HUES64 (cell line): ENCODE measurements around the gene SUMF2.
"Not testable (repeated sequence)": the region's sequence is repeated elsewhere in the genome, so short reads cannot be mapped to it uniquely, and the experiment has no call there.

Source experiments
- H3K27ac ChIP-seq: 2 replicates; pipeline ENCODE4 v1.7.0; 2013; ENCODE audit warnings: low read depth, low read length, inconsistent platforms
- H3K27me3 ChIP-seq: 2 replicates; pipeline ENCODE4 v1.6.1; 2013; ENCODE audit warnings: mild to moderate bottlenecking, low read length; ENCODE audit not compliant: insufficient read depth
- H3K36me3 ChIP-seq: 2 replicates; pipeline ENCODE4 v1.6.1; 2013; ENCODE audit warnings: mild to moderate bottlenecking, low read length; ENCODE audit not compliant: insufficient read depth
- H3K4me1 ChIP-seq: 2 replicates; pipeline ENCODE4 v1.6.1; 2013; ENCODE audit warnings: mild to moderate bottlenecking, low read length, moderate library complexity; ENCODE audit not compliant: insufficient read depth
- H3K4me3 ChIP-seq: 2 replicates; pipeline ENCODE4 v1.5.1; 2013; ENCODE audit warnings: mild to moderate bottlenecking, low read length, moderate library complexity
- H3K9ac ChIP-seq: 2 replicates; pipeline ENCODE4 v1.6.1; 2013; ENCODE audit warnings: mild to moderate bottlenecking, low read depth, low read length
- H3K9me3 ChIP-seq: 2 replicates; pipeline ENCODE4 v1.6.1; 2013; ENCODE audit warnings: low read depth, low read length; ENCODE audit not compliant: insufficient read depth
- WGBS: fragments of 150-250, 120-280 bp; methylation state at CpG from one replicate; pipeline ENCODE4 v1.1.7; 2013; ENCODE audit warnings: missing lambda C conversion rate; 5-methylcytosine and 5-hydroxymethylcytosine counted together

SUMF2 gene

GRCh38 chr7:56112244-56112643, 48.2 kb downstream of the SUMF2 start:
- peaks cover 46% of the 10 kb centered on the region for H3K9me3 ChIP-seq

GRCh38 chr7:56115852-56116538, 51.9 kb downstream of the SUMF2 start, which contains the start of gene NUPR2:
TSS of gene NUPR2 (minus strand) at chr7:56116417. CDS start at chr7:56116314, 103 bp downstream.
- Histone ChIP-seq H3K9me3 (peaks cover 68% of the 10 kb centered on the region), H3K36me3 (no peaks in the 10 kb centered on the region), H3K27ac (no peak within 1 kb of the TSS), H3K27me3 (no peaks in the 10 kb centered on the region), H3K4me3 (no peak within 1 kb of the TSS), H3K9ac (no peak within 1 kb of the TSS), H3K4me1 (no peaks in the 10 kb centered on the region)
- 94% methylated on average over 65 of the region's 65 CpGs for WGBS

More at GRCh38 chr7:56112244-56112643, 48.2 kb downstream of the SUMF2 start:
- H3K4me1 ChIP-seq, H3K27me3 ChIP-seq, H3K4me3 ChIP-seq, H3K36me3 ChIP-seq, H3K27ac ChIP-seq, H3K9ac ChIP-seq: not testable (repeated sequence)
- WGBS = 94% methylated on average over 3 of the region's 3 CpGs

DNA sequence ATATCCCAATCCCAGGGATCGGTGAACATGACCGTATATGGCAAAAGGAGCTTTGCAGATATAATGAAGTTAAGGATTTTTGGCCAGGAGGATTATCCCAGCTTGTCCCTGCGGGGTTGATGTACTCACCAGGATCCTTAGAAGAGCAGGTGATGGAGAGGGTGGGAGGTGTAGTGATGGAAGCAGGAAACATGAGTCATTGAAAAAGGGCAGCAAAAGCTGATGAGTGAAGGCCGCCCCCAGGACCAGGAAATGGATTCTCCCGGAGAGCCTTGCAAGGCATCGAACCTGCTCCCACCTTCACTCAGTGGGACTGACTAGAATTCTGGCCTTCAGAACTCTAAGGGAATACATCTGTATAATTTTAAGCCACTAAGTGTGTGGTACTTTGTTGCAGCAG, 57.4 kb downstream of the SUMF2 start:
- Histone ChIP-seq H3K27me3 (no peaks in the 10 kb centered on the region), H3K27ac (no peak overlapping the region), H3K9me3 (peaks cover 81% of the 10 kb centered on the region), H3K9ac (no peak overlapping the region), H3K4me1 (no peaks in the 10 kb centered on the region), H3K36me3 (no peaks in the 10 kb centered on the region), H3K4me3 (no peak overlapping the region)
- 85% methylated on average over 6 of the region's 6 CpGs for WGBS

GRCh38 chr7:56124981-56125380, 60.9 kb downstream of the SUMF2 start:
- Histone ChIP-seq H3K4me1 (no peaks in the 10 kb centered on the region), H3K4me3 (no peak overlapping the region), H3K27ac (no peak overlapping the region), H3K9me3 (peaks cover 77% of the 10 kb centered on the region), H3K27me3 (no peaks in the 10 kb centered on the region), H3K36me3 (no peaks in the 10 kb centered on the region), H3K9ac (no peak overlapping the region)
- 58% methylated on average over 6 of the region's 6 CpGs for WGBS

DNA sequence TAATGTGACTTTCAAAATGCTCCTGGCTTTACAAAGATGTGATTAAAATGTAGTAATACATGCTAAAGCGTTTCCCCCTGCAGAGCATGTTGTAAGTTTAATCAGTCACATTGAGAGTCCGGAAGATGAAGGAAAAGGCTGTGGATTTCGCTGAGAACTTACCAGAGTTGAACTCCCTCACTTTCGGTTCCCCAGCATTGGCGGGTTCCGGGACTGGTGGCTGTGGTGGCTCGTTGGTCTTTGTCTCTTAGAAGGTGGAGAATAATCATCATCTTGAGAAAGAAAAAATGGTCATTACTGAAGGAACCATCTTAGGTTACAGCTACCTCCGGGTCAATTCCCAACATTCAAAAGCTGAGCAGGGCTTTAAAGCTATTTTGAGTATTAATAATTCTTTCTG, 61.7 kb downstream of the SUMF2 start:
- Histone ChIP-seq H3K27ac (no peak overlapping the region), H3K36me3 (no peaks in the 10 kb centered on the region), H3K9me3 (peaks cover 77% of the 10 kb centered on the region), H3K9ac (no peak overlapping the region), H3K4me3 (no peak overlapping the region), H3K27me3 (no peaks in the 10 kb centered on the region), H3K4me1 (no peaks in the 10 kb centered on the region)
- 62% methylated on average over 8 of the region's 8 CpGs for WGBS

GRCh38 chr7:56127241-56127975, 63.3 kb downstream of the SUMF2 start:
- Histone ChIP-seq H3K27ac (no peak overlapping the region), H3K9me3 (peaks cover 78% of the 10 kb centered on the region), H3K4me3 (no peak overlapping the region), H3K36me3 (no peaks in the 10 kb centered on the region), H3K27me3 (no peaks in the 10 kb centered on the region), H3K9ac (no peak overlapping the region), H3K4me1 (no peaks in the 10 kb centered on the region)
- 80% methylated on average over 6 of the region's 7 CpGs for WGBS
